Thyroid gland (tissue), 4 donors: ENCODE results near the gene CERK. TPM values are rescaled to one million over a fixed set of nuclear protein-coding genes. Genes with fewer than 3 reads are reported as not detected.
"Not testable (repeated sequence)": the region's sequence is repeated elsewhere in the genome, so short reads cannot be mapped to it uniquely, and the experiment has no call there.

Experiments used
- DNase-seq, 2 donors: peaks; one replicate each; pipeline ENCODE4 v3.0.0-alpha.2; 2019
- H3K27ac ChIP-seq, 3 donors: fragments of 200-600 bp; sonication (generic); 1 replicate in 2 of 3; 2 replicates in 1 of 3; pipeline ENCODE4 v1.5.1; 2016 to 2019; ENCODE audit warnings: mild to moderate bottlenecking in 1 of 3, moderate library complexity in 1 of 3
- H3K27me3 ChIP-seq: fragments of 200-600 bp; sonication (generic); one replicate; pipeline ENCODE4 v1.5.1; 2019
- H3K36me3 ChIP-seq, 2 donors: fragments of 200-600 bp; sonication (generic); one replicate each; pipeline ENCODE4 v1.5.1; 2016 to 2019
- H3K4me1 ChIP-seq, 2 donors: fragments of 200-600 bp; sonication (generic); one replicate each; pipeline ENCODE4 v1.5.1; 2017 to 2019
- H3K4me3 ChIP-seq, 3 donors: fragments of 200-600 bp; sonication (generic); replicated peaks in 1 of 3; 1 replicate in 2 of 3; 2 replicates in 1 of 3; pipeline ENCODE4 v1.5.1; 2016; ENCODE audit warnings: mild to moderate bottlenecking in 1 of 3
- H3K9me3 ChIP-seq: fragments of 200-600 bp; sonication (generic); one replicate; pipeline ENCODE4 v1.5.1; 2017
- CTCF ChIP-seq, 6 experiments: fragments of 200-600 bp in 3 of 6; fragments of 450-650 bp in 3 of 6; sonication (generic) in 3 of 6; IDR thresholded peaks; one replicate each; pipeline ENCODE4 v1.5.1; 2016 to 2019; ENCODE audit warnings: antibody characterized with exemption in 6 of 6, mild to moderate bottlenecking in 2 of 6, inconsistent platforms in 1 of 6, moderate library complexity in 1 of 6
- POLR2A ChIP-seq, 2 donors: fragments of 450-650 bp; IDR thresholded peaks; one replicate each; pipeline ENCODE4 v1.6.1; 2017; ENCODE audit warnings: antibody characterized with exemption in 2 of 2, mild to moderate bottlenecking in 2 of 2, moderate library complexity in 1 of 2
- WGBS, 2 donors: methylation state at CpG; one replicate each; pipeline ENCODE4 v1.1.5; 2017; 5-methylcytosine and 5-hydroxymethylcytosine counted together
- intact Hi-C: fragments of 100-400 bp; cut with DNase I; formaldehyde crosslinking; loops from one replicate; pipeline ENCODE4 v1.15.1; 2023
- total RNA-seq, 4 donors: library from RNA; depleted of rRNA; stranded (reverse); fragments of >200 nt; gene quantifications; one replicate each; pipeline ENCODE4 v1.2.3, GENCODE V29; 2016

Gene CERK
- total RNA-seq, 4 donors from 2014 or later: 74.6 to 84.7 (median 81.5) TPM

DNA sequence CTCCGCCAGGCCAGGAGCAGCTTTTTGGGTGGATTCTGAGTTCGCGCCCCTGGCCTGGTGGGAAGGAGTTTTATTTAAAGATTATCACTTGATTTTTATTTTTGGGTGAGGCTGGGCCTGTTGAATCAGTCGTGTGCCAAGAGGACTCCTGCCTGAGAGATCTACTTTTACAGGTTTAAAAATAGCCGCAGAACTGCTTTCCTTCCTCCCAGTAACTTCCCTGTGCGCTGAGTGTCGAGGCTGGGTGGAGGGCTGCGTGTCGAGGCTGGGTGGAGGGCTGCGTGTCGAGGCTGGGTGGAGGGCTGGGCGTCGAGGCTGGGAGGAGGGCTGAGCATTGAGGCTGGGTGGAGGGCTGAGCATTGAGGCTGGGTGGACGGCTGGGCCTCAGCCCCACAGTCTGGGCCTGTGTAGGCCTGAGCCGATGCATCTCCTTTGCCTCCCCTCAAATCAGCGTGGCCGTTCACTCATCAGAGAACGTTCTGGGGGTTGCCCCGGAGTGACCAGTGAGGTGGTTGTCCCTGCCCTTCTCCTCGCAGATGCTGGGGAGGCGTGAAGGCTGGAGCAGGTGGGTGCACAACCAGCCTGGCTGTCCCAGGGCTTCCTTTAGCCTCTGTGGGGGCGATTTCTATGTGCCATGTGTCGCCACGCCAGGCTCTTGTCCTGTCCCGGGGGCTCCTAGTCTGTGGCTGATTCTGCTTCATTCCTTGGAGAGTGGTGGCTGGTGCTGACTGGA lies 87.8 kb downstream of the CERK start:
- no peak for DNase-seq
- Histone ChIP-seq H3K4me3 (no peak overlapping the region), H3K27me3 (no peaks in the 10 kb centered on the region), H3K9me3 (no peaks in the 10 kb centered on the region), H3K4me1 (peaks cover 26 to 77% of the 10 kb centered on the region in 2 donors), H3K27ac (peak overlapping the region in 1 of 3 donors; percentile 0), H3K36me3 (no peaks in the 10 kb centered on the region)
- intact Hi-C loops: no loop called here
- 74 to 79% methylated on average over 18 to 20 of the region's 25 CpGs for WGBS, 2 donors
- no peak for TF ChIP-seq POLR2A (IDR thresholded peaks at IDR 0.05)

DNA sequence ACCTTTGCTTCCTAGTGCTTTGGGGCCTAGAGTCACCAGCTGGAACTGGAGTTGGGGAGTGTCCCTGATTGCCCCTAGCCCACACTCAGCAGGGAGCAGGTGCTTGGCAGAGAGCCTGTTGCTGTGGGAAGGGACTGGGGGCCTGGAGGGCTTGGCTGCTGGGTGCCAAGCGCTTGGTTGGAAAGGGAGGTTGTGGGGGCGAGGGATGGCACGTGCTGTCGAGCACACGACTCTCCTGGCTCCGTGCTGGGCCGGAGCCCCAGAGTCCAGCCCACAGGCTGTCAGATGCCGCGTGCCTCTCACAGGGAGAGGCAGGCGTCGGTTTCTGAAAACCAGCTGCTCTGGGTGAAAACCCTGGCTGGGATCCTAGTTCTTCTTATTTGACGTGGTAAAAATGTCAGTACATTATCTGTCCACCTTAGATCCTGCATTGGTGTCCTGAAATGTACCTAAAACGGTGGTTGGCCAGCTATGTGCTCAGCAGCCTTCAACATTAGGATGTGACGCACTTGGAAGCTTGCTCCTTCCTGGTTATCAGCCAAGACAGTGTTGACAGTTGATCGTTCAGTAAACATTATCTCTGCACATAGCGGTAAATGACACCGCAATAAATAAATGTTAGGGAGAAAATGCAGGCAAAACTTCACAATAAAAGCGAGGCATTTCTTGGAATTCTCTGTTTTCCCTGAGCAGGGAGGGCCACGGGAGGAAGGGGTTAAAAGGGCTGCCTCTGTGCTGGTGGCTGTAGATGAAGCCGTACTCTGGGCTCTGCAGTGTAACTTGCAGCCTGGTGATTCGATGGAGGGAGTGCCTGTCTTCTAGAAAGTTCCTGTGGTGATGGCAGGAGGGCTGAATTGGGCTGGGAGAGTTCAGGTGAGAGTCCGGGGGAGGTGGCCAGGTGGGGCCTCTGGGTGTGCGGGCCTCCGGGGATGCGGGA lies 88.6 kb downstream of the CERK start:
- Histone ChIP-seq H3K4me1 (peaks cover 18 to 69% of the 10 kb centered on the region in 2 donors), H3K27me3 (no peaks in the 10 kb centered on the region), H3K9me3 (no peaks in the 10 kb centered on the region), H3K27ac (peak overlapping the region in 2 of 3 donors; percentile 0 to 17), H3K4me3 (no peak overlapping the region), H3K36me3 (no peaks in the 10 kb centered on the region)
- TF ChIP-seq CTCF (IDR thresholded peaks at IDR 0.05) (no peak), POLR2A (IDR thresholded peaks at IDR 0.05) (no peak)
- WGBS, 2 donors: 70 to 79% methylated on average over 21 of the region's 25 CpGs
- intact Hi-C loops: no loop called here
- DNase-seq: no peak

DNA sequence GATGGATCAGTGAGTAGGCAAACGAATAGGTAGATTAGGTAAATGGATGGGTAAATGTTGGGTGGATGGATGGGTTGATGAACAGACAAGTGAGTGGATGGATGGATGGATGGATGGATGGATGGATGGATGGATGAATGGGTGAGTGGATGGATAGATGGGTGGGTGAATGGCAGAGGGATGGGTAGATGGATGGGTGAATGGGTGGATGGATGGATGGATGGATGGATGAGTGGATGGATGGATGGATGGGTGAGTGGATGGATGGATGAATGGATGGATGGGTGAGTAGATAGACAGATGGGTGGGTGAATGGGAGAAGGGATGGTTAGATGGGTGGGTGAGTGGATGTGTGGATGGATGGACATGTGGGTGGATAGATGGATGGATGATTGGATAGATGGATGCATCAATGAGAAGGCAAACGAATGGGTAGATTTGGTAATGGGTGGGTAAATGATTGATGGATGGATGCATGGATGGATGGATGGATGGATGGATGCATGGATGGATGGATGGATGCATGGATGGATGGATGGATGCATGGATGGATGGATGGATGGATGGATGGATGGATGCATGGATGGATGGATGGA lies 89.7 kb downstream of the CERK start:
- H3K4me1 ChIP-seq: peaks cover 12 to 58% of the 10 kb centered on the region in 2 donors
- H3K27ac ChIP-seq, H3K9me3 ChIP-seq, H3K27me3 ChIP-seq, DNase-seq, H3K36me3 ChIP-seq, H3K4me3 ChIP-seq, intact Hi-C loops: not testable (repeated sequence)
- 96 to 98% methylated on average over 2 of the region's 2 CpGs for WGBS, 2 donors

GRCh38 chr22:46646531-46647215 lies 91.4 kb downstream of the CERK start:
- WGBS, 2 donors: 47 to 56% methylated on average over 10 of the region's 10 CpGs
- TF ChIP-seq POLR2A (IDR thresholded peaks at IDR 0.05) (no peak), CTCF (IDR thresholded peaks at IDR 0.05) (no peak)
- Histone ChIP-seq H3K36me3 (no peaks in the 10 kb centered on the region), H3K4me3 (no peak overlapping the region), H3K27me3 (no peaks in the 10 kb centered on the region), H3K4me1 (peaks cover 8 to 42% of the 10 kb centered on the region in 2 donors), H3K9me3 (no peaks in the 10 kb centered on the region), H3K27ac (peak overlapping the region; percentile 30 to 45 (median 41))
- intact Hi-C loops: no loop called here
- peak; percentile 33 to 50 for DNase-seq

- intact Hi-C loops, H3K4me3 ChIP-seq, H3K9me3 ChIP-seq, DNase-seq, H3K27ac ChIP-seq, H3K36me3 ChIP-seq, H3K27me3 ChIP-seq: not testable (repeated sequence)
- 94% methylated on average over 5 of the region's 5 CpGs for WGBS, 2 donors
- peaks cover 8 to 24% of the 10 kb centered on the region in 2 donors for H3K4me1 ChIP-seq
Measured at GRCh38 chr22:46642840-46643480, 95.1 kb downstream of the CERK start.

DNA sequence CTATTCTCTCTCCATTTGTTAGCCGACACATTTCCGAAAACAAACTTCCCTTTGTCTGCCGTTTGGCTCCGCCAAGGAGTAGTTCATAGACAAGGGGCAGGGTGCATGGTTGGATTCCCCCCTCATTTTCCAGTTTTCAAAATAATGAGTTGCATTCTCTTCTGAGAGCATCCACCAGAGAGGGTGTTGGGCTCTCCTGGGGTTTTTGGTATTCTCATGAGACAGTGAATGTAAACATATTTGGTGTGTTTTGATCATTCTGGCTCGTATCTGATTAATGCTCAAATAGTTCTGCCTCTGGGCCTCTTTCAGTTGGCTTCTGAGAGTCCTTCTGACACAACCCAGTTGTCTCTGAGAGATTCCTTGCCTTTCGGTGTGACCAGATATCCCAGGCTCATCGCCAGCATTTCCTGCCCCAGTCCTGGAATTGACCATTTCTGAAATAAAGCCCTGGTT lies 96.2 kb downstream of the CERK start:
- Histone ChIP-seq H3K4me1 (peaks cover 9 to 17% of the 10 kb centered on the region in 2 donors), H3K36me3 (no peaks in the 10 kb centered on the region), H3K4me3 (no peak overlapping the region), H3K27me3 (no peaks in the 10 kb centered on the region), H3K9me3 (no peaks in the 10 kb centered on the region), H3K27ac (no peak overlapping the region)
- WGBS, 2 donors: 79 to 86% methylated on average over 7 of the region's 7 CpGs
- intact Hi-C loops: no loop called here
- TF ChIP-seq POLR2A (IDR thresholded peaks at IDR 0.05) (no peak), CTCF (IDR thresholded peaks at IDR 0.05) (no peak)
- no peak for DNase-seq
